GM21515 (cell line): ENCODE data around the gene ALKBH2.

Experiments
- ATAC-seq: cut with Tn5 transposase; IDR thresholded peaks from one replicate; pipeline ENCODE4 v1.9.1; 2021; ENCODE audit not compliant: unreplicated experiment

The ALKBH2 gene

DNA sequence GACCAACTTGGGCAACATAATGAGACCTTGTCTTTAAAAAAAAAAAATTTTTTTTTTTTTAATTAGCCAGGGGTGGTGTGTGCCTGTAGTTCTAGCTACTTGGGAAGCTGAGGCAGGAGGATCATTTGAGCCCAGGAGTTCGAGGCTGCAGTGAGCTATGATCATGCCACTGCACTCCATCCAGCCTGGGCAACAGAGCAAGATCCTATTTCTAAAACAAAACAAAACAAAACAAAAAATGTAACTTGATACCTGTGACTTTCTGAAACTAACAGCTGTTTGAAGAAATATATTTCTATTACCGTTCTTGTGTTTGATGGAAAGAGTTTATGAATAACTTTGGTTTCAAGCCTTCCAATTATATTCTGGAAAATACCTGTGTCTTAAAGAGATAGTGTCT, 21.4 kb upstream of the ALKBH2 start:
- ATAC-seq, result no peak

GRCh38 chr12:109113661-109114321, 20.5 kb upstream of the ALKBH2 start:
- ATAC-seq, result no peak

GRCh38 chr12:109112720-109113465, 19.6 kb upstream of the ALKBH2 start:
- ATAC-seq, result no peak

- ATAC-seq, result no peak
Observed at GRCh38 chr12:109110988-109111495, 17.8 kb upstream of the ALKBH2 start.

GRCh38 chr12:109109746-109110350, 16.6 kb upstream of the ALKBH2 start:
- no peak for ATAC-seq

GRCh38 chr12:109105176-109105575, 11.9 kb upstream of the ALKBH2 start:
- ATAC-seq, result no peak

DNA sequence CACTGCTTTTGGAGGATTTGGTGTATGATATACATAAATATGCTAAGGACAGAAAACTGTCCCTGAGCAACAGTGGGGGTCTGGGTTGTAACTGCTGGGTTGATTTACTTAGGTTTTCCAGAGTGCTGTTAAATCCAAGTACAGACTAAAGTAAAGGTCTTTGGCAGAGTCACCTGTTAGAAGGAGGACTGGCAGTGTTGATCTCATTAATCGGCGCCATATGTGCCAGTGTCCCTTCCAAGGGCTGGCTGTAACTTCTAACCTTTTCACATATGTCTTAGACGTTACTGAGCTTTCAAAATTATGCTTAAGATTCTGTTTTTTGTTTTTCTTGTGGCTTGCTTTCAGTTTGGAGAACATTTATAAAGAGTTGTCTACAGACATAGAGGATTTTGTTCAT, 9.2 kb upstream of the ALKBH2 start:
- no peak for ATAC-seq

- ATAC-seq, result no peak
Observed at GRCh38 chr12:109100741-109101140, 7.5 kb upstream of the ALKBH2 start.

- ATAC-seq, result no peak
Observed at GRCh38 chr12:109099431-109100020, 6.3 kb upstream of the ALKBH2 start.

DNA sequence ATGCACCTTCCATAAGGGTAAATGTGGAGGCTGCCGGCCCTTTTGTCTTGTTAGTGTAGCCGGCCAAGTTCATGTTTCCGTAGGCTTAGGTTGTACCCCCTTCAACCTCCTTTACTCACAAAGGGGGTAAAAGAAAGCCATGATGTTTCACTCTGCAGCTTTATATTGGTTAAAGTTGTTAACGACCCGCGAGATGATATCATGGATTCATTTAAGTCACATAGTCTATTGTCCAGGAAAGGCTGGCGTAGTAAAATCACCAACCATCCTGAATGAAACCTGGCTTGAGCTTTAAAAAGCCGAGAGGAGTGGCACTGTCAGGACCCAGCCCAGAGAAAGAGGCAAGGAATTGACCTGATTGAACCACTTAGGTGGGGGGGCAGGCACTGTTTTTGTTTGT, 5.4 kb upstream of the ALKBH2 start:
- ATAC-seq, result no peak

DNA sequence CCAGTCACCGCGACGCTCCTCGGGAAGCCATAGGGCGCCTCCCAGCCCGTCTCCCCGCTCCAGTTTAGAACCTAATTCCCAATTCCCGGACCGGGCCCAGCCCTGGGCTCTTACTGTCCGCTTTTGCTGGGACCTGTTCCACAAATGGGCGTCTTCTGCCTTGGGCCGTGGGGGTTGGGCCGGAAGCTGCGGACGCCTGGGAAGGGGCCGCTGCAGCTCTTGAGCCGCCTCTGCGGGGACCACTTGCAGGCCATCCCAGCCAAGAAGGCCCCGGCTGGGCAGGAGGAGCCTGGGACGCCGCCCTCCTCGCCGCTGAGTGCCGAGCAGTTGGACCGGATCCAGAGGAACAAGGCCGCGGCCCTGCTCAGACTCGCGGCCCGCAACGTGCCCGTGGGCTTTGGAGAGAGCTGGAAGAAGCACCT, 4.9 kb upstream of the ALKBH2 start:
- ATAC-seq, result peak; percentile 27

GRCh38 chr12:109097435-109098182, 4.3 kb upstream of the ALKBH2 start, which contains the start of gene UNG:
UNG (plus strand) TSS chr12:109097597; CDS start chr12:109097680, 83 bp downstream.
- ATAC-seq, result peak; percentile 90

DNA sequence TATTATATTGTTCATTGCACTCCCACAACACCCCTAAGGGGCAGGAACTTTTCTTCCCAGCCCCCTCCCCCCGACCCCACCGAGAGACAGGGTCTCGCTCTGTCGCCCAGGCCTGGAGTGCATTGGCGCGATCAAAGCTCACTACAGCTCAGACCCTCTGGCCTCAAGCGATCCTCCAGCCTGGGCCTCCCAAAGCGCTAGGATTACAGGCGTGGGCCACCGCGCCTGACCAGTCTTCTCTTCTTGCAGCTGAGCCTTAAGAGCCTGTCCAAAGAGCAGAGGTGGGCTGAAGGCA, 3.8 kb upstream of the ALKBH2 start:
- no peak for ATAC-seq

GRCh38 chr12:109092497-109093021, 713 bp downstream of the ALKBH2 start:
- ATAC-seq, result no peak

DNA sequence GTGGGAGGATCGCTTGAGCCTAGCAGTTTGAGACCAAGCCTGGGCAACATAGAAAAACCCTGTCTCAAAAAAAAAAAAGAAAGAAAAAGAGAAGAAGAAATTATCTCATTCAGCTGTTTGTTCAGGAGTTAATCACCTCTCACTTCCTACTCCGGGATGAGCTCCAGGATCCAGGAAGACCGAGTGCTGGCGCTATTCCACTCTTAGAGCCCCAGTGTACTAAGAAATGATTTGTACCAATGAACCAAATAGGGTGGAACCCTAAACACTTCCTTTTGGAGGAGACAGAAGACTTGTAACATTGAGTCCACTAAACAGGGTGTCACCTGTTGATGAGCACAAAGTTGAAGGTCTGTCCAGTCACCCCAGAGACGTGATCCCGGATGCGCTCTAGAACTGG, 3.6 kb downstream of the ALKBH2 start:
- ATAC-seq, result no peak

DNA sequence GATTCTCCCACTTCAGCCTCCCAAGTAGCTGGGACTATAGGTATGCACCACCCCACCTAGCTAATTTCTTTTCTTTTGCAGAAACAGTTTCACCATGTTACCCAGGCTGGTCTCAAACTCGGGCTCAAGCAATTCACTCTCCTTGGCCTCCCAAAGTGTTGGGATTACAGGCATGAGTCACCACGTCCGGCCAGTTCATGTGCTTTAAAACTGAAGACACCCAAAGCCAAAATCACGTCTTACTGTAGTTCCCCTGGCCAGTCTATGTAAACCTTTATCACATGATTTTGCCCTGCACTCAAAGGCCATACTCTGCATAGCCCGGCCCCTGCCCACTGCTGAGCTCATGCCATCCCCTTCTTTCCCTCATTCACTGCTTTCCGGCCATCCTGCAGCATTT, 4.5 kb downstream of the ALKBH2 start:
- ATAC-seq, result no peak

DNA sequence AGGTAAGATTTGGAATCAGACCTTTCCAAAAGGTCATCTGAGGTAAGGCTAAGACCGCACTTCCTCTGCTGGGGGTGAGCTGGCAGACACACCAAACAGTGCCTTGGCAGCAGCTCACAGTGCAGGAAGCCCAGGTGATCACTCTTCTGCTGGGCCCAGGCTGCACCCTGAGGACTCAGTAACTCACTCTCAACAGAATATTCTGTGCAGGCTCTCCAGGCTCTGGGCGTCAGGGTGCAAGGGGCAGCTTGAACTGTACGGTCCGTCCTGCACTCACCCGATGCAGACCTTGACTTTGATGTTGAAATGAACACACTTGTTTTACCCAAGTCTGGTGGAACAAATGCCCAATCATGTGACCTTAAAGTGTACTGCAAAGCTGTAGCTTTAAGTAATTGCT, 6.0 kb downstream of the ALKBH2 start:
- ATAC-seq, result no peak

- ATAC-seq, result no peak
Observed at GRCh38 chr12:109085590-109085989, 7.7 kb downstream of the ALKBH2 start.

GRCh38 chr12:109084425-109084824, 8.8 kb downstream of the ALKBH2 start:
- ATAC-seq, result no peak

GRCh38 chr12:109082751-109083150, 10.5 kb downstream of the ALKBH2 start:
- ATAC-seq, result no peak

- ATAC-seq, result no peak
Observed at GRCh38 chr12:109074866-109075265, 18.4 kb downstream of the ALKBH2 start.
